Right kidney (tissue), 1 donor: ENCODE data around the gene MLXIP.
A peak's percentile ranks its signal among the peaks of the same experiment; 100 is the strongest.
"Not testable (repeated sequence)": the region's sequence is repeated elsewhere in the genome, so short reads cannot be mapped to it uniquely, and the experiment has no call there.

ENCODE experiments used
- DNase-seq: peaks from one replicate; pipeline ENCODE4 v3.0.0-alpha.2; 2016

The MLXIP gene

DNA sequence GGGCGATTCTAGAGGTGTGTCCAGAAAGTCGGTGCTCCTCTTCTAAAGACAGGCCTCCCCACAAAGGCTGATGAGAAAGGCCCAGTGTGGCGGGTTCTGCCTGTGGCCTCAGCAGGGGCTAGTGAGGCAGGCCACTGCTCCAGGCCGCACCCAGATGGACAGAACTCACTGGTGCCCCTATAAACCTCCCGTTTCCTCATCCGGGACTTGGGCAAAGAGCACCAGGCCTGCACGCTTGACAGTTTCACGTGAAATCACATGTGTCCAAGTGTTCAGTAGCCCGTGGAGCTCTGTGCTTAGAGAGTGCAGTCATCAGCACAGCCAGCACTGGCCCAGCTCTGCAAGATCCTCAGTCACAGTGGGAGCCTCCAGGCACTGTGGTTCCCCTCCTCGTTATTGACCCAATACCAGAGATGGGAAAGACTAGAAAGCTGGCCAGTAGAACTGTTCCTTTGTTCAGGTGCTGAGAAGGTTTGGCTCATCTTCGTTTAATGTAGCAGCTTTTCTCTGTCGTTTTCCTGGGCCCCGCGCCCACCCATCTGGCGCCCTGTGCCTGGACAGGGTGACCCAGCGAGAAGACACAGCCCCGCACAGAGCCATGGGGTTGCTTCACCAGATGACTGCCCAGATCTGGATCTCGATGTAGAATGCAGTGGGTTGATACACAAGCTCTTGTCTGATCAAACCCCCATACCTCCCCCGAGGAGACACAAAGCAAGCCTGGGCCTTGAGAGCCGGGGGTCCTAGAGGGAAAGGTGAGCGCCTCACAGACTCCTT is 69.1 kb downstream of the MLXIP start:
- DNase-seq: no peak

- DNase-seq: no peak
Measured at GRCh38 chr12:122148657-122149056, 70.1 kb downstream of the MLXIP start.

GRCh38 chr12:122150127-122150681 is 71.6 kb downstream of the MLXIP start:
- DNase-seq: no peak

- DNase-seq: no peak
Measured at GRCh38 chr12:122152754-122153153, 74.2 kb downstream of the MLXIP start.

DNA sequence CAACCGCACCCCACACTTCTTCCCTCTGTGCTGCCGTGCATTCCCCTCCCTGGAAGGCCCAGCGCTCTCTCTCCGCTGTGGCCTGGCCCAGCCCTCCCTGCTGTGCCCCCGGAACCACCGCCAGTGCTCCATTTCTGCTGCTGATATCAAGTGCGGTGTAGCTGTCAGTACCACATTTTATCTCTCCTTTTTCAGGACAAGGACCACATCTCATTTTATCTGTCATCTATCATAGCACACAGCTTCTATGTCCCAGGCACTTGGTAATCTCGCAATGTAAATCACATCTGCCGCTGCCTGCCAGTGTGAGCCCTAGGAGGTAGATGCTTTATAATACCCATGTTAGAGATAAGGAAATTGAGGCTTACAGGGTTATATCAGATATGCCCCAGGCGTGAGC is 77.1 kb downstream of the MLXIP start:
- no peak for DNase-seq

GRCh38 chr12:122158700-122159285 is 80.2 kb downstream of the MLXIP start:
- no peak for DNase-seq

DNA sequence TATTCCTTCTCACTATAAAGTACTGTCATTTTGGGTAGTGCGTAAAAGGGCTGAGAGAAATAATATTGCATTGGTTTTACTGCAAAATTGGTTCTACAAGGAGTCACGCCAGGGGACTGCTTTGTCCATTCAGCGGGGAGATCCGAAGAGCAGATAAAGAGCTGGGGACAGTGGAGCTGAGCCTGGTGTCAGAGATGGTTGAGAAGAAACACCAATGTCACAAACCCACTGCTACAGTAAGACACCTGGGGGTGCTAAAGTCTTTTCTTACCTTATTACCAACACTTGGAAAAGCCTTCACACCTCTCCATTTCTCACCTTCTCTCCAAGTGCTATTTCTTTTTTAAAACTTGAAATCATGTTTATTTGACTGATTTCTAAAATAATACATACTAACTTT is 81.3 kb downstream of the MLXIP start:
- DNase-seq: no peak

- DNase-seq: no peak
Measured at GRCh38 chr12:122160761-122161160, 82.2 kb downstream of the MLXIP start.

GRCh38 chr12:122161682-122162081 is 83.1 kb downstream of the MLXIP start:
- no peak for DNase-seq

GRCh38 chr12:122162976-122163375 is 84.4 kb downstream of the MLXIP start:
- DNase-seq: no peak

GRCh38 chr12:122166422-122167349 is 88.1 kb downstream of the MLXIP start:
- DNase-seq: no peak

DNA sequence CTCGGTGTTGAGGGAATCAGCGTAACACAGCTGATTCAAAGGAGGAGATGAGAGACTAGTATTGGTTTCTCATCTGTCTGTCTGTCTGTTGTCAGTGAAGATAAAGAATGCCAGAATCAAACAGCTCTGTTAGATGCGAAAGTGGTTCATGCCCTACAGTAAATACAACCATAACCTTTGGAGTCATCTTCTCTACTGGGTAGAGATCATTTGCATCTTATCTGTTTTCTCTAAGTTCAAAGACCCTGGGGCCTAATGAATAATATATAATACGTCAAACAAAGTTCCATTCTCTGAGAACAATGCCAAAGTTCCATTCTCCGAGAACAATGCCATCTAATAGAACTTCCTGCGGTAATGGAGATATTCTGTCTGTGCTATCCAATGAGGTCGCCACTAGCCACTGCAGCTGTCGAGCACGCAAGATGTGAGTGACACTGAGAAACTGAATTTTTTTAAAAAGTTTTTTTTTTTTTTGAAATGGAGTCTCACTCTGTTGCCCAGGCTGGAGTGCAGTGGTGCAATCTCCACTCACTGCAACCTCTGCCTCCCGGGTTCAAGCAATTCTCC is 88.9 kb downstream of the MLXIP start:
- DNase-seq: no peak

- no peak for DNase-seq
Measured at GRCh38 chr12:122168492-122168891, 89.9 kb downstream of the MLXIP start.

DNA sequence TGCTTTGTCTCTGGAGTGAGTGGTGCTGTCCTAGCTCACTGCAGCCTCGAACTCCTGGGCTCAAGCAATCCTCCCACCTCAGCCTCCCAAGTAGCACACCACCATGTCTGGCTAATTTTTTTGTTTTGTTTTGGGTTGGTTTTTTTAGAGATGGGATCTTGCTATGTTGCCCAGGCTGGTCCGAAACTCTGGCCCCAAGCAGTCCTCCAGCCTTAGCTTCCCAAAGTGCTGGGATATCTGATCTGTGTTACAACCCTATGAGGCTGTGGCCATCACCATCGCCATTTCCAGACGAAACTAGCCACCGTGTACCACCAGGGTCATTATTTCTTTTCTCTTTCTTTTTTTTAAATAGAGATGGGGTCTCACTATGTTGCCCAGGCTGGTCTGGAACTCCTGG is 92.8 kb downstream of the MLXIP start:
- DNase-seq: no peak

DNA sequence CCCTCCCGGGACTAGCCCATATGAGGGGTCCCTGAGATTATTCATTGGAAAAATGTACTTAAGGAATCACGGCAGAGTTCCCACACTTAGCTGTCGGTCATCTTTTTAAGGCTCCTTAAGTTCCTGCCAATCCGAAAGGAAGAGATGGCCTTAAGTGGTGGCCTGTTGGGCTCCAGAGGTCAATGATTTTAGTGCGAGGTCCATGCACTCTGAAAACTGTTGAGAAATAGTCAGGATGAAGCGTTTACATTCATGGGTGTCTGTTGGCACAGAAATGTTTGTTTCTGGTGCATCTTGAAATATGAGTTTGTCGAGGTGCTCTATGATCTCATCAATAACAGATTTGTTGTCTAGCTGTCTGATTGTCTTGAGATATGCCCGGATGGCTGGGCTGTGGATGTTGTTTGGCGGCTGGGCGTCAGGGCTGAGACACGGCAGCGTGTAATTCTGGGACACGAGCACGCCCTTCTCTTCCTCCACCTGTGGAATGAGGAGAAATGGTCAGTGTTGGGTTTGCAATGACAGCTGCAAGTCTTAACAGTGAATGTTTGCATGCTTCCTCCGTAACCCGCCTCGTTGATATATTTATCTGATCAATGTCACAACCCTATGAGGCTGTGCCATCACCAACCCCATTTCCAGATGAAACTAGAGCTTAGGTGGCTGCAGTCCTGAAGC is 93.8 kb downstream of the MLXIP start:
- DNase-seq: no peak

DNA sequence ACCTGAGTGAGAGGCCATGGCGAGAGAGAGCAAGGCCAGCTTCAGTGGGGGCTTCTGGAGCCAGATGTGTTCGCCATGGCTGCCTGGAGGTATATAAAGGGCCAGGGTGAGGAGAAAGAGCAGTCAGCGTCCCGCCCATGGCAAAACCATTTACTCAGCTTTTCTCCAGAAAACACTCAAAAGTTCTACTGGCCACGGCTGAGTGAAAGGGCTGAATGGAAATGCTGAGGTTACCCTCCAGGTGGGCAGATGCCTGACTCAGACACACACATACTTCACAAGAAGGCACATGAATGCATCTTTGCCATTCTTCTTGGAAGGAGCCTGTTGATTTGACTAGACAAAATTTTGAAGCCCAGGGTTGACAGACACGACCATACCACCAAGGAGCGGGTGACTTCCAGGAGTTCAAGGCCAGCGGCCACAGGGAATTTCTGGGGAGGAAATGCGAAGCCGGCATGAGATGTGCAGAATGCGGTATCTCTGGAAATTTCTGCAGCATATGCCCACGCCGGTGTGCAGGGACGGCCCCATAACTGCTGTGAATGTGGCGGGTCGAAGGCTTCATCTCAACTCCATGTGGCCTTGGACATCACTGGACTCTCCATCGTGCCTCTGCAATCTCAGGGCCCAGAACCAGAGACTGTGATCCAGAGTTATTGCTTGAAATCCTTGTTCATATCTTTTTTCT is 95.7 kb downstream of the MLXIP start, which contains the start of gene IL31:
TSS of gene IL31 (minus strand) at position 67 of the 691 bp plus-strand sequence. CDS start at position 18, 49 bp downstream.
- no peak for DNase-seq

GRCh38 chr12:122176473-122176872 is 97.9 kb downstream of the MLXIP start:
- DNase-seq: not testable (repeated sequence)

GRCh38 chr12:122182887-122183587 is 104.5 kb downstream of the MLXIP start, which contains the start of gene LRRC43:
LRRC43 (plus strand) TSS chr12:122183123; CDS start chr12:122183145, 22 bp downstream.
- peak; percentile 73 for DNase-seq

DNA sequence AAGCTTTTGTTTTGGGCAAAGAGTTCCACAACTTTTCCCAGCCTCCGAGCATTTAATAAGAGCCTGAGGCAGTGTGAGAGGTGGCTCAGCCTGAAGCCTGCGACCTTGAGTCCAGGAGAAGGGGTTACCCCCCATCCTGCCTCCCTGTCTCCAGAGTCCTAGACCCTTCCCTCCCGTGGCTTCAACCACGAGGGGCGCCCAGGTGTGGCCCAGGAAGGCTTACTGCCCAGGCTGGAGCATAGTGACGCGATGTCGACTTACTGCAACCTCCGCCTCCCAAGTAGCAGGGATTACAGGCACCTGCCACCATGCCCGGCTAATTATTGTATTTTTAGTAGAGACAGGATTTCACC is 105.0 kb downstream of the MLXIP start:
- DNase-seq: no peak

GRCh38 chr12:122184517-122184916 is 106.0 kb downstream of the MLXIP start:
- DNase-seq: no peak
